Skeletal muscle cell (primary cell): ENCODE results near the gene NDOR1.
A peak's percentile ranks its signal among the peaks of the same experiment; 100 is the strongest.

Experiments
- DNase-seq: peaks from one replicate; pipeline ENCODE4 v3.0.0-alpha.2; 2010; ENCODE audit warnings: low read depth
- H3K4me3 ChIP-seq: 2 replicates; pipeline ENCODE4 v1.5.1; 2011; ENCODE audit warnings: low read depth, mild to moderate bottlenecking, control low read depth, low read length, moderate library complexity

NDOR1 gene

DNA sequence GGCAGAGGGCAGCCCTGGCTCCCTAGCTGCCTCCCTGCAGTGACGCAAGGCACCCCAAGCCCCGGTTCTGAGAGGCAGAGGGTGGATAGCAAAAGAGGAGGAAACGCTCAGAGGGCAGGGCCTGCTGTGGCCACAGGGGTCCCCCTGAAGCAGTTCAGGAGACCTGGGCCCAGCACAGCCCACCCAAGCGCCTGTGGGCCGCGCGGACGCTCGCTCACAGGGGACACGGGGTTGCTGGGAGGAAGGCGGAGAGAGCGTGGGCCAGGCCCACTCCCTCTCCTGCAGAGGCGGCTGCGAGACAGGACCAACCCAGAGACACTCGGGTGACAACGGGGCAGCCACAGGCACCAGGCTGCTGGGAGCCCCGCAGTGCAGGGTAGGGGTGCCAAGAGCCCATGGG, 25.7 kb upstream of the NDOR1 start:
- no peak for DNase-seq
- no peak overlapping the region for H3K4me3 ChIP-seq

DNA sequence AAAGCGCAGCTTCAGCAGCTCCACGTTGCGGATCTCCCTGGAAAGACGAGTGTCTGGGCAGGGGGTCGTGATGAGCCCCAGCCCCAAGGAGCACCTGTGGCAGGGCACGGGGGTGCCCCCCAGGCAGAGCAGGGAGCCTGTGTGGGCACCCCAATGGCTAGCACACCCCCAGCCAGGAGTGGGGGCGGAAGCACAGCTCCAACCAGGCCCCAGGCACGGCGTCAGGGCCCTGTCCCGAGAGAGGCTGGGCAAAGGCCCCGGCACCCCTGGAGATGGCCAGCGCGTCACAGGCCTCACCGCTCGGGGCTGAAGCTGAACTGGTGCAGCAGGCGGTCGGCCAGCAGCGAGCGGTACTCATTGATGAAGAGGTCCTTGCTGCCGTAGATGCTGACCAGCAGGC, 25.0 kb upstream of the NDOR1 start:
- H3K4me3 ChIP-seq = no peak overlapping the region
- no peak for DNase-seq

DNA sequence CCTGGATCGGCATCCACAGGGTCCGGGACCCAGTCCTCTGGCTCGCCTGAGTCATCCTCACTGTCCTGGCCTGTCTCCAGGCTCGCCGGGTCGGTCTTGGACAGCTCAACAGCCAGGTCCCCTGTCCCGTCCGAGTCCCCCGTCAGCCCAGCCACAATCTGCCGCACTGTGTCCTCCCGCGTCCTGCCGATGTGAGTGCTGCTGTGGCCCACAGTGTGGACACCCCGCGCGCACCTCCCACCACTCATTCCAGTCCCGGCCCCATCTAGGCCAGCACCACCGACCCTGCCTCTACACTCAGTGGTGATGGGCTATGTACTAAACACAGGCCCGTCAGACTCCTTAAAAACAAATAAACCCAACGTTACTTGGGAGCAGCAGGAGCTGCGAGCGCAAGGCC, 23.8 kb upstream of the NDOR1 start:
- DNase-seq = no peak
- H3K4me3 ChIP-seq = no peak overlapping the region

DNA sequence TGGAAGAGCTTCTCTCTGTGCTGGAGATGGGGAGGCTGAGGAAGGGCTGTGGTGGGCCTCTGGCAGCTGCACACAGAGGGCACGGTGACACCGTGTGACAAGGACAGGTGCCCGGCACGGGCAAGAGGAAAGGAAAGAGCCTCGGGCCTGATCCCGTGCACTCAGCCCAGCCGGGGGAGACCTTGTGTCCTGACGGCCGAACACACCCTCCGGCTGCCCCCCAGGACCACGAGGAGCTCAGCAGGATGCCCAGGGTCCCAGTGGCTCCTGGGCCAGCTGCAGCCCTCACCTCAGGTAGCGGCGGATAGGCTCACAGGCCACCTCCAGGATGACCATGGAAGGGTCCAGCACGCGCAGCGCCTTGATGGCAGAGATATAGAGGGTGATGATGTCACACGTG, 22.7 kb upstream of the NDOR1 start:
- no peak for DNase-seq
- no peak overlapping the region for H3K4me3 ChIP-seq

DNA sequence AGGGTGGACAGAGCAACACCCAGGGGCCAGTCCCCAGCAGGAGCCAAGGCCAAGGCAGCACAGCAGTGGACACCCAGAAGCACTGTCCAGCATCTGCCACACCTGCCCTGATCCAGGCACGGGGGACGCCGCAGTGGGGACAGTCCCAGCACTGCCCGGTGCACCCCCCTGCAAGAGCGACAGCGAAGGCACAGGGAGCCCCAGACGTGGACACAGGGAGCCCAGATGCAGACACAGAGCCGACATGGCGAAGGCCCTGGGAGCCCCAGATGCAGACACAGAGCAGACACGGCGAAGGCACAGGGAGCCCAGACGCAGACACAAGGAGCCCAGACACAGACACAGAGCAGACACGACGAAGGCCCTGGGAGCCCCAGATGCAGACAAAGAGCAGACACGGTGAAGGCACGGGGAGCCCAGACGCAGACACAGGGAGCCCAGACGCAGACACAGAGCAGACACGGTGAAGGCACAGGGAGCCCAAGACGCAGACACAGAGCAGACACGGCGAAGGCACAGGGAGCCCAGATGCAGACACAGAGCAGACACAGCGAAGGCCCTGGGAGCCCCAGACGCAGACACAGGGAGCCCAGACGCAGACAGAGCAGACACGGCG, 21.4 kb upstream of the NDOR1 start:
- DNase-seq = no peak
- no peak overlapping the region for H3K4me3 ChIP-seq

DNA sequence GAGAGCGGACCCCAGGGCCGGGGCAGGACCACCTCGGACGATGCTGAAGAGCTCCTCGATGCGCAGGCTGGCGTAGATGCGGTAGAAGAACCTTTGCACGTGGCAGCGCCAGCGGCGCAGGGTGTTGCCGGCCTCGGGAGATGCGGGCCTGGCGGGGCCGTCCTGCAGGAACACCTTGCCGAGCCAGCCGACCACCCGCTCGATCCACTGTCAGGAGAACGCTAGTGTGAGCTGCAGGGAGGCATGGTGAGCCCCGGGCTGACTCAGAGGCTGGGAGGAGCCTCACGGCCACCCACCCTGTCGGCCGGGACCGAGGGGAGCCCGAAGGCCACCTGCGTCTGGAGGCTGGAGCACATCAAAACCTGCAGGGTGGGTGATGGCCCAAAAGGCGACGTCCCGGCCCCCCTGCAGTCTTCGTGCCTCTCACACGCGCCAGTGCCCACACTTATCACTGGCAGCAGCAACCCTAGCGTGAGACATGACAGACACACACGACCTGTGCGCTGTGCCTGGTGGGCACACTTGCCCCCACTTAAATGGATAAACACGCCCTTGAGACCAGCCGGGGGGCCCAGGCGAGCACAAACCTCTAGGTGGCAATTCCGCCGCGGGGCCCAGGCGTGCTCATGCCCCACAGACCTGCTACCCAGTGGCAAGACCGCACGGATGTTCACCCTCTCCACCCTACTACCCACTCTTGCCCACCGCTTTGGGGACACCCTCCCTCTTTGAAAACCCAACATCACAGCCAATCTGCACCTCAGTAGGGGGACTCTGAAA, 20.4 kb upstream of the NDOR1 start:
- no peak for DNase-seq
- no peak overlapping the region for H3K4me3 ChIP-seq

DNA sequence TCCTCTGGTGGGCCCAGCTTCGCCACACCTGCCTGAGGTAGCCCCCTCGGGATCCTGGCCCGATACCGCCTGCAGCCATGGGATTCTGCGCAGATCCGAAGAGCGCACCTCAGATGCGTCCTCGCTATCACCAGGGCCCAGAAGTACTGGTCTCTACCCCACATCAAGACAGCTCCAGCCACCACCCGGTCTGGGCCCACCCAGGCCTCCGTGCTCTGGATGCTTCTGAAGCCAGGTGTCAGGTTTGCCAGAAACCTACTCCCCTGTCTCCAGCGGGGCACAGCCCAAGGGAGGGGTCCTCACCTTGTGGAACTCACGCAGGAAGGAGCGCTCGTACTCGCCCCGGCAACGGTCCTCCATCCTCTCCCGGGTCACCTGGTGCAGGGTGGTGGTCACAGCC, 19.6 kb upstream of the NDOR1 start:
- H3K4me3 ChIP-seq = no peak overlapping the region
- no peak for DNase-seq

DNA sequence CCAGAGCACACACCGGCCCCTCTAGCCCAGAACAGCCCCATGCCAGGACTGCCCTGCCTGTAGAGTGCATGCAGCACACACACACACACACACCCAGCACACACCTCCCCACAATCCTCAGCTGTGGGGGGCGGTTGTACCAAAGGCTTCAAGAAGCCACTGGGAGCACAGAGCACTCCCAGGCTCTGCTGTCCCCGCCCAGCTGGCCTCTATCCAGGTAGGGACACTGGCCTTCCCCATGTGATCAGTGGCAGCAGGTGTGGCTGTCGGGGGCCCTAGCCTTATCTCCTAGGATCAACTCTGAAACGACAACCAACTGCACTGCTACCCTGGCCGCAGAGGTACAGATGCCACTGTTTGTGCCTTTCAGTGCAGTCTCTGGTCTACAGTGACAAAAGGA, 19.1 kb upstream of the NDOR1 start:
- no peak for DNase-seq
- no peak overlapping the region for H3K4me3 ChIP-seq

DNA sequence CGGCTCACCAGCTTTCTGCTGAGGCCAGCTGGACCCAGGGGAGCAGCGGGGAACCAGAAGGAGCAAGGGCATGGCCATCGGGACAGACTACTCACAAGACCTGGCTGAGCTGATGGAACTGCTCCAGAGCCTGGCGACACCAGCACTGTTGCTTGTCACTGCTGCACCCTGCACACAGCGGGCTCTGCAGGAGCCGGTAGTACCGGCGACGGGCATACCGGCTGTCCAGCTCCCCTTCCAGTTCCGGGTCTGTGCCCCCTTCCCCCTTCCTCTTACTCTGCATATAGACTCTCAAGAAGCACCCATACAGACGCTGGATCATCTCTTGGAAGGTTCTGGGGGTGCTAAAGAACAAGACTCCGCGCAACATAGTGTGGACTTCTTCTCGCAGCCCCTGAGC, 18.1 kb upstream of the NDOR1 start:
- peak overlapping the region; percentile 98 for H3K4me3 ChIP-seq
- no peak for DNase-seq

DNA sequence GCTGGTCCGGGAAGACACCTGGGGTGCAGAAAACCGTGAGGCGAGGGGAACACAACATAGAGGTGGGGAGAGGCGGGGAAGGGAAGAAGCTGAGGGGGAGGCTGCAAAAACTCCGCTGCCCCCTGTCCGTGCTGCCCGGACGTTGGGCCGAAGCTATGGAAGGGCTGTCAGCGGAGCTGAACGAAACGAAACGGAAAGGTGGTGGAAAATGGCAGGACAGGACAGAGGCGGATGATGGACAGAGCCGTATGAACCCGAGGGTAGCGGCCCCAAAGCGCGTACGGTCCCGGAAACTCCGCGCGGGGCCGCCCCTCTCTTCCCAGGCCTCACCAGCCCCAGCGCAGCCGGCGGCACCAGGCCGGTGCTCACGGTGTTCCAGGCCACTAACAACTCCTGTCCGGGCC, 17.4 kb upstream of the NDOR1 start:
- DNase-seq = no peak
- peak overlapping the region; percentile 98 for H3K4me3 ChIP-seq

DNA sequence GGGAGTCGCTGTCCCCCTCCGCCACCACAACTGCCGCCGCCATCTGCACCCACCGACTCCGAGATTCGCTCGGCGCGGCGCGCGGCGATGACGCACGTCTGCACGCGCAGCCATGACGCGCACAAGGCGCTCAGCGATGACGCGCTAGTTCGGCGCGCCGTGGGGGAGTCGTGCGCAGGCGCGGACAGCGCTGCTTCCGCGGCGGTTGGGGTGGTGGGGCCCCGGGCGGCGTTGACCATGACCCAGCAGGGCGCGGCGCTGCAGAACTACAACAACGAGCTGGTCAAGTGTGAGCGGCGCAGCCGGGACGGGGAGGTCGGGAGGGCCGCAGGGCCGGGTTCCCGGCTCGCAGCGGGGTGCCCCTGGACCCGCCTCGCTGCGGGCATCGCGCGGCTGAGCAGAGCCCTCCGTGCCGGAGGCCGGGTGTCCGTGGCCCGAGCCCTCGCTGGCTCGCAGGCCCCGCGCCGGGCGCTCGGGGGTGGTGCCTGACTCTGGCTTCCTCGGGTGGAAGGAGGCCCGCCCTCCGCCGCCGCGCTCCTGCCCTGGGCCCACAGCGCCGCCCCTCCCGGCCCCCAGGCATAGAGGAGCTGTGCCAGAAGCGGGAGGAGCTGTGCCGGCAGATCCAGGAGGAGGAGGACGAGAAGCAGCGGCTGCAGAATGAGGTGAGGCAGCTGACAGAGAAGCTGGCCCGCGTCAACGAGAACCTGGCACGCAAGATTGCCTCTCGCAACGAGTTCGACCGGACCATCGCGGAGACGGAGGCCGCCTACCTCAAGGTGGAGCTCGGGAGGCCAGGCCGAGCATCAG, 16.8 kb upstream of the NDOR1 start, which contains the start of the genes ANAPC2 and SSNA1:
TSS of gene ANAPC2 (minus strand) at position 71 of the 807 bp plus-strand sequence. CDS start at position 43, 28 bp downstream.
TSS of gene SSNA1 (plus strand) at position 187 of the 807 bp plus-strand sequence. CDS start at position 238, 51 bp downstream.
- DNase-seq = peak; percentile 78
- H3K4me3 ChIP-seq = peak within 1 kb of the TSS; percentile 98

DNA sequence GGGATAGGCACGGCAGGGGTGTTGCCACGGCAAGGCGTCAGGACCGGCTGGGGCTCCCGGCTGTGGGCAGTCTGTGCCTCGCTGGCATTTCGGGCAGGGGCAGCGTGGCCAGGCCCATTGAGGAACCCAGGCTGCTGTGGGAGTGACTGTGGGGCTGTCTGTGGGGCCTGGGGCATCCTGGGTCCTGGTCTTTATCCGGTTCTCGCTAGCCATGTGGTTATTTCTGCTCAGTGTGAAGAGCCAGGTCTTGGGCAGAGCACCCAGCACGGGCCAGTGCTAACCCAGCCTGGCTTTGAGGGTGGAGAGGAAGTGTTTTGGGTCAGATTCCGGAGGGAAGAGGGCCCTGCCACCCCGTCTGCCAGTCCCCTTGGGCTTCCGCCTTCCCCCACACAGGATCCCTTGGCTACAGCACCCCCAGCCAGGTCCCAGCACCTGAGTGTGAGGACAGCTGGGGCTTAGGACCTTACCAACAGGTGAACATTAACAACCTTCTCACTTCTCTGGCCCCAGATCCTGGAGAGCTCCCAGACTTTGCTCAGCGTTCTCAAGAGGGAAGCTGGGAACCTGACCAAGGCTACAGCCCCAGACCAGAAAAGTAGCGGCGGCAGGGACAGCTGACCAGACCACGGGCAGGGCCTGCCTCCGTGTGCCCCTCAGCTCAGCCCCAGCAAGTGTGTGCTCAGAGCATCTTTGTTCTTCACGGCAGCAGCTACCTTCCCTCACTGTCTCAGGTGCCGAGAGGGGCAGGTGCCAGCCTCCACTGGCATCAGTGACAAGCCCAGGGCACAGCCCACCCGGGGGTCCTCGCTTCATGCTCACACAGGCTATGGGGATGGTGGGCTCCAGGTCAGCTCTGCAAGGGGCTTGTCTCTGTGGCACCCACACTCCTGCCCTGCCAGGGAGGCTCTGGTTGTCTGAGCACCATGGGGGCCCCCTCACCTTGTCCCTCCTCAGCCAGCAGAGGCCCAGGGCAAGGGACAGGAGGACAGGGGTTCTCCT, 15.9 kb upstream of the NDOR1 start:
- DNase-seq = no peak
- peak overlapping the region; percentile 98 for H3K4me3 ChIP-seq

DNA sequence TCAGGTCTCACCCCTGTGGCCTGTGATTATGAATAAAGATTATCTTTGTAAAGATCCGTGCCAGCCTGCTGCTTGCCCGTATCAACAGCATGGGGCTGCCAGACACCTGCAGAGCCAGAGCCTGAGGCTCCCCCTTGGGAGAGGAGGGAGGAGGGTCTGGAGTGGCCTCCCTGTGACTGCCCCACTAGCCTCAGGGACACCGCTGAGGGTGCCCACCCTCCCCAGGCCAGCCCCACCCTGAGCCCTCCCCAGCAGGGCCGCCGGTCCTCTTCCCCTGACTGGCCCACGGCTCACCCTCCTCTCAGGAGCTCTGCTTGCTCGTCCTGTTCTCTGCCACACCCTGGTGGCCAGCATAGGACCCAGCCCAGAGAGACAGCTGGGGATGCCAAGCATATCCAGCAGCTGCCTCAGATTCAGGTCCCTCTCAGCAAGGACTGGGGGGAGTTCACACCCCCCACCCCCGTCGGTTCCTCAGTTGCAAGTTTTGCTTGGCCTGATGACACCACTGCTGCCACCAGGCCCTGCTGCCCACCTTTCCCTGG, 15.1 kb upstream of the NDOR1 start:
- no peak for DNase-seq
- H3K4me3 ChIP-seq = no peak overlapping the region

DNA sequence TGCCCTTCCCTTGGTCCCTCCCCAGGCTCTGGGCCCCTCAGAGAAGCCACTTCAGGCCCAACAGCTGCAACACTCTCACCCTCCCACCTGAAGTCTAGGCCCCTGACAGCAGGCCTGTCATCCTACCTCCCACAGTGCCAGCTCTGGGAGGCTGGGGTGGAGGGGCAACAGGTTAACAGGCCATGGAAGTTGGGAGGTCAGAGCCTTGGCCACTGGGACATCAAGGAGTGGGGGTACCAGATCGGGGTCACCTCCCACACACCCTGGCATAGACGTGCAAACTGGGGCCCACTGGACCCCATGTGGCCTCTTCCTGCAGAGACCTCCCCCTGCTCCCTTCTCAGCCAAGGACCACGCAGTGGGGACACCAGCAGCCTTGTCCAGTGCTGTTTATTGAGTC, 14.3 kb upstream of the NDOR1 start:
- no peak for DNase-seq
- H3K4me3 ChIP-seq = no peak overlapping the region

DNA sequence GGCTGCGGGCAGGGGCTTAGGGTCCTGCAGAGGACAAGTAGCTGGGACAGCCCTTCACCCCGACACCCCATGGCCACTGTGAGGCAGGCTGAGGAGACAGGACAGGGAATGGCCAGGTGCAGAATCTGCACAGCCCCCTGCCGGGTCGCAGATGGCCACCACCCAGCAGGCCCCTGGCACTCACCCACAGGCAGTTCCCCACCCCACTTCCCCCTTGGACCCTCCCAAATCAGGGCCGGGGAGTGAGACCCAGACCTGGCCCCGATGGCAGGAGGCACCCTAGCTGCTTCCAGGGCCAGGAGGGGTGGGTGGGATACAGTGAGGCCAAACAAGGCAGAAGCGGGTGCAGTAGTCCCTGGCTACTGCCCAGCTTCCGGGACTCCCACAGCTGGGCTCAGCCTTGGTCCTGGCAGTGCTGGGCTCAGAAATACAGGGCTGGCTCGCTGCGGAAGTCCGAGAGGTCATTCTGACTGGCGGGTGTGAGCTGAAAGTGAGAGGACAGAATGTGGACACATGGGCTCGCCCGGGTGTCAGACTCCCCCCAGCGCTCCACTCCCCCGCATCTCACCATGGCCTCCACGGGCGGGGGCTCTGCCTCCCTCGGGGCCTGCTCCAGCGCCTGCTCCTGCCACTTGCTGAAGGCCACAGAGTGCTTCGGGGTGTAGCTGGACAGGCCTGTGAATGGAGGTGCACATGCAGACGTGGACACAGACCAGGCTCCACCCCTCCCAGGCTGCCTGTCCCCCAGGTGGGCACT, 13.6 kb upstream of the NDOR1 start:
- H3K4me3 ChIP-seq = no peak overlapping the region
- no peak for DNase-seq

DNA sequence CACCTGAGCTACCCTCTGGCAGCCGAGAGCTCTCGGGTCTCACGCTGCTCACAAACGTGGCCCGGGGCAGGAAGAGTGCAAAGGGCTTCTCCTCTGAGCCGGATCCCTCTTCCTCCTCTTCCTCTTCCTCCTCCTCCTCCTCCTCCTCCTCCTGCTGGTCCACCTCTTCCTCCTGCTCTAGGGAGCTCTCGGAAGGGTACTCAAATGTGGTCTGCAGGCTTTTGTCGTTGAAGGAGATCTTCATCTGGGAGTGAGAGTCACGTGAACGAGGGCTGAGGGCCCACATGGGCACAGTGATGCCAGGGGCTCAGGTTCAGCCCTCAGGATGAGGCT, 13.1 kb upstream of the NDOR1 start:
- no peak overlapping the region for H3K4me3 ChIP-seq
- DNase-seq = no peak

DNA sequence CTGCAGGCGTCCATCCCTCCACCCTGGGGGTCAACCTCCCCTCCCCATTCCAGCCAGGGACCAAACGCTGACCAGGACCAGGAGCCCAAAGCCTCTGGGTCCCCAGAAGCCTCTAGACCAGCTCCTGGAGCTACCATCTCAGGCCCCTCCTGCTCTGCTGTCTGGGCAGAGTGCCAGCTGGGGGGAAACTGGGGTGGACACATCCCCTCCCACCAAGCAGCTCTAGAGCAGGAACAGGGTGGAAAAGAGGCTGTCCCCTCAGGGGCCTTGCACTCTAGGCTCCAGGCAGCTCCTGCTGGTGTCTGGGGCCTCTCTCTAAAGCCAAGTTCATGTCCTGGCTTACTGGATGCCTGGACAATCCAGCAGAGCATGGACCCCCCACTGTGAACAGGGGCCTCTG, 12.6 kb upstream of the NDOR1 start:
- DNase-seq = no peak
- no peak overlapping the region for H3K4me3 ChIP-seq

DNA sequence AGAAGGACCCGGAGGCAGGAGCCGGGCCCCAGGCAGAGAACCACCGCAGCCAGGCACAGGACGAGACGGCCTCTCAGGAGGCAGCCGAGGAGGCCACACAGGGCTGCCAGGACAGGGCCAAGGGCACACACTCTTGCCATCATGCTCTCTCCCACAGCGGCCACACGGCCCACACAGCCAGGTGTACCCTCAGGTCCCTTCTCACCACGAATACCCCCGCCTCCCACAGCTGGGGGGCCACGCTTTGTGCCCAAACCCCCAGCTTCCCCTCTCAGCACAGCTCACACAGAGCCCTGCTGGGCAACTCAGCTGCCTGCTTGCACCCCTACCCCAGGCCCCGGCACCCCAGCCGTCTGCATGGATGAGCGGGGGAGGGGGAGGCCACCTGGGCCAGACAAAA, 11.7 kb upstream of the NDOR1 start:
- H3K4me3 ChIP-seq = no peak overlapping the region
- DNase-seq = no peak
